GM19395 (cell line): Measurements from ENCODE around the gene CFAP97.

Source experiments
- ATAC-seq: cut with Tn5 transposase; IDR thresholded peaks from one replicate; pipeline ENCODE4 v1.9.1; 2021; ENCODE audit warnings: mild to moderate bottlenecking, moderate library complexity; ENCODE audit not compliant: unreplicated experiment

The CFAP97 gene

GRCh38 chr4:185110375-185110823 is 93.4 kb downstream of the CFAP97 start:
- no peak for ATAC-seq

GRCh38 chr4:185109736-185110135 is 94.1 kb downstream of the CFAP97 start:
- no peak for ATAC-seq
